Fibroblast of peridontal ligament (primary cell): ENCODE data around the gene ZNF70.

Experiments
- DNase-seq: peaks from one replicate; pipeline ENCODE4 v3.0.0-alpha.2; 2010; ENCODE audit errors: extremely low read depth

The ZNF70 gene

GRCh38 chr22:23692598-23693291 lies 58.2 kb downstream of the ZNF70 start:
- DNase-seq: no peak

- DNase-seq: no peak
These were observed 59.0 kb downstream of the ZNF70 start for GRCh38 chr22:23691748-23692423.

- no peak for DNase-seq
These were observed 60.2 kb downstream of the ZNF70 start, which contains the start of gene RGL4 for GRCh38 chr22:23690713-23691112. Gene RGL4 (plus strand): TSS chr22:23691013. CDS start chr22:23692031, 1,018 bp downstream.

- DNase-seq: no peak
These were observed 61.5 kb downstream of the ZNF70 start for GRCh38 chr22:23689414-23689813.
